Osteoblast (primary cell): ENCODE measurements around the gene ADAR. TPM values are rescaled to one million over a fixed set of nuclear protein-coding genes. Genes with fewer than 3 reads are reported as not detected.

Source experiments
- DNase-seq: peaks from one replicate; pipeline ENCODE4 v3.0.0; 2011; ENCODE audit warnings: low spot score, mixed read lengths; ENCODE audit not compliant: insufficient read length; ENCODE audit errors: missing footprints
- H2AFZ ChIP-seq: 2 replicates; pipeline ENCODE4 v1.6.0; 2011; ENCODE audit warnings: mild to moderate bottlenecking, low read length
- H3K27ac ChIP-seq: 2 replicates; pipeline ENCODE4 v1.5.1; 2011; ENCODE audit warnings: mild to moderate bottlenecking, low read depth, low read length, moderate library complexity
- H3K27me3 ChIP-seq: 2 replicates; pipeline ENCODE4 v1.6.0; 2012; ENCODE audit warnings: mild to moderate bottlenecking, control low read depth, inconsistent platforms, low read length, moderate library complexity; ENCODE audit not compliant: insufficient read depth
- H3K36me3 ChIP-seq: 2 replicates; pipeline ENCODE4 v1.5.1; 2011; ENCODE audit warnings: mild to moderate bottlenecking, low read length, control low read depth, moderate library complexity; ENCODE audit not compliant: insufficient read depth
- H3K4me1 ChIP-seq: 2 replicates; pipeline ENCODE4 v1.5.1; 2011; ENCODE audit warnings: mild to moderate bottlenecking, low read length, control low read depth, moderate library complexity; ENCODE audit not compliant: insufficient read depth
- H3K4me2 ChIP-seq: 2 replicates; pipeline ENCODE4 v1.6.0; 2011; ENCODE audit warnings: mild to moderate bottlenecking, low read length; ENCODE audit not compliant: insufficient read depth
- H3K4me3 ChIP-seq: fragments of 200-600 bp; sonication (generic); 3 replicates; pipeline ENCODE4 v1.5.1; 2012; ENCODE audit warnings: mild to moderate bottlenecking, low read length, inconsistent platforms; ENCODE audit not compliant: insufficient read depth
- H3K79me2 ChIP-seq: 2 replicates; pipeline ENCODE4 v1.6.0; 2012; ENCODE audit warnings: mild to moderate bottlenecking, low read length, control low read depth, inconsistent platforms; ENCODE audit not compliant: insufficient read depth
- H3K9me3 ChIP-seq: 2 replicates; pipeline ENCODE4 v1.5.1; 2011; ENCODE audit warnings: low read depth, low read length, control low read depth
- H4K20me1 ChIP-seq: 2 replicates; pipeline ENCODE4 v1.6.0; 2012; ENCODE audit warnings: mild to moderate bottlenecking, low read length, control low read depth; ENCODE audit not compliant: insufficient read depth
- CTCF ChIP-seq: IDR thresholded peaks from 2 replicates; pipeline ENCODE4 v1.5.1; 2011; ENCODE audit warnings: mild to moderate bottlenecking, low read depth, low read length, moderate library complexity; ENCODE audit errors: extremely low read depth
- total RNA-seq: library from RNA; depleted of rRNA; stranded (reverse); fragments of >200 nt; gene quantifications from 2 replicates; pipeline ENCODE4 v1.2.3, GENCODE V29; 2012

ADAR gene
- total RNA-seq, 1 donor = 118 TPM

DNA sequence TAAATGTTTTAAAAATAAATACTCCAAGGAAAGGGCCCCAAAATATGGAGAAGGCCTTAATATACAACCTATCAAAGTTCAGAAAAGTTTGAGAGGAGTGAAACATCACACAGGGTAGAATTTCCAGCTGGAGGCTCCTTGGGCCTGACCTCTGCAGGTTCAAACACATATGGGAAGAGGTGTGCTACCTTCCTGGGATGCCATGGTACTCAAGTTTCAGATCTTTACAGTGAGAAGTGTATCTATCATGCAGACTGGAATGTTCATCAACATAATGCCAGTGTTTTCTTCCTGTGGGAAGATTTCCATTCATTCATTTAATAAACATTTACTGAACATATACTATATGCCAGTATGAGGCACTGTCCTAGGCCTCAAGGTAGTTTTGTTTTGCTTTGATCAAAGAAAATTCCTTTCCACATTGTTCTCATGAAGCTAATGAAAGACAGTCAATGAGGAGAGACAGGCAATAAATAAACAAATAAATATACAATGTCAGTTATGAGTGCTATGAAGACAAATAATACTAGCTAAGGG, 14.6 kb upstream of the ADAR start:
- no peak for DNase-seq
- Histone ChIP-seq H3K4me3 (no peak overlapping the region), H3K27ac (no peak overlapping the region), H3K79me2 (peaks cover 92% of the 10 kb centered on the region), H3K27me3 (no peaks in the 10 kb centered on the region), H3K9me3 (no peaks in the 10 kb centered on the region), H3K4me1 (peaks cover 28% of the 10 kb centered on the region), H3K36me3 (no peaks in the 10 kb centered on the region), H4K20me1 (peaks cover 51% of the 10 kb centered on the region), H3K4me2 (no peak overlapping the region), H2AFZ (no peak overlapping the region)
- no peak for TF ChIP-seq CTCF

DNA sequence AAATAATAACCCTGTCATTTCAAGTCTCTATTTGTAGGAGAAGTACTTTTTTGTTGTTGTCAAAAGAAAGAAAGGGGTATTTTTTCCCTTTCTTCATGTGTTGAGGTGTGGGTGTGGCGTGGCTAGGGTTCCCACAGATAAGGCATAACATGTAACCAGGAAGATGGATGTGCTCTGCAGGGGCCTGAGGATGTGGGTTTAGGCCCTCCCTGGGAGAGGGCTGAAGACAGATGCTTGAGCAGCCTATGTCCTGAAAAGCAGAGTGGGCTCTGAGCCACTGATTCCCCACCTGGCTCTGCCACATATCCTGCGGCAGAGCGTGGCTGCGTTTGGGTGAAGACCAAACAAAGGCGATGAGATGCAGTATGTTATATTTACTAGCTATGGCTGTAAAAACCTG, 13.9 kb upstream of the ADAR start:
- Histone ChIP-seq H4K20me1 (peaks cover 57% of the 10 kb centered on the region), H3K79me2 (peaks cover 92% of the 10 kb centered on the region), H2AFZ (no peak overlapping the region), H3K9me3 (no peaks in the 10 kb centered on the region), H3K4me1 (peaks cover 29% of the 10 kb centered on the region), H3K4me3 (no peak overlapping the region), H3K4me2 (no peak overlapping the region), H3K36me3 (no peaks in the 10 kb centered on the region), H3K27ac (no peak overlapping the region), H3K27me3 (no peaks in the 10 kb centered on the region)
- DNase-seq = no peak
- TF ChIP-seq CTCF = no peak

- H2AFZ ChIP-seq = no peak overlapping the region
- H3K9me3 ChIP-seq = no peaks in the 10 kb centered on the region
- peaks cover 18% of the 10 kb centered on the region for H3K4me1 ChIP-seq
- H3K27ac ChIP-seq = no peak overlapping the region
- H3K4me3 ChIP-seq = no peak overlapping the region
- peaks cover 62% of the 10 kb centered on the region for H4K20me1 ChIP-seq
- H3K36me3 ChIP-seq = no peaks in the 10 kb centered on the region
- H3K27me3 ChIP-seq = no peaks in the 10 kb centered on the region
- peaks cover 92% of the 10 kb centered on the region for H3K79me2 ChIP-seq
- DNase-seq = no peak
- no peak overlapping the region for H3K4me2 ChIP-seq
- TF ChIP-seq CTCF = no peak
Observed at GRCh38 chr1:154620751-154621150, 12.8 kb upstream of the ADAR start.

GRCh38 chr1:154619181-154619948, 11.4 kb upstream of the ADAR start:
- peaks cover 8% of the 10 kb centered on the region for H3K4me1 ChIP-seq

More at GRCh38 chr1:154619181-154619948, 11.4 kb upstream of the ADAR start:
- Histone ChIP-seq H3K9me3 (no peaks in the 10 kb centered on the region), H3K36me3 (no peaks in the 10 kb centered on the region), H3K4me2 (no peak overlapping the region), H3K27ac (no peak overlapping the region), H2AFZ (no peak overlapping the region), H4K20me1 (peaks cover 64% of the 10 kb centered on the region), H3K79me2 (peaks cover 93% of the 10 kb centered on the region), H3K27me3 (no peaks in the 10 kb centered on the region), H3K4me3 (no peak overlapping the region)
- TF ChIP-seq CTCF = no peak
- no peak for DNase-seq
